Caco-2 (cell line): ENCODE measurements around the gene C2orf81. TPM values are rescaled to one million over a fixed set of nuclear protein-coding genes. Genes with fewer than 3 reads are reported as not detected.

Experiments used
- BruUV-seq: library from RNA; stranded (reverse); fragments of 400-500 nt; replicated peaks from 2 replicates; lab custom pipeline; 2021; lab: Mats Ljungman, UMichigan
- CTCF ChIA-PET: fragments of 300-600 bp; sonication (Branson Sonifier 250); formaldehyde crosslinking; loops from one replicate; lab custom pipeline; 2022; ENCODE audit warnings: antibody characterized with exemption; lab: Charles Lee
- POLR2A ChIA-PET: fragments of 300-600 bp; sonication (Branson Sonifier 250); formaldehyde crosslinking; loops from one replicate; lab custom pipeline; 2022; ENCODE audit warnings: antibody characterized with exemption; lab: Charles Lee
- DNase-seq, 2 experiments: peaks; one replicate each; pipeline versions ENCODE4 v3.0.0 to v3.0.0-alpha.2; 2020 to 2022
- H3K27me3 ChIP-seq: replicated peaks from 2 replicates; pipeline ENCODE4 v1.6.0; 2011; ENCODE audit warnings: low read length; ENCODE audit not compliant: control insufficient read depth, insufficient read depth
- H3K36me3 ChIP-seq: 2 replicates; pipeline ENCODE4 v1.5.1; 2011; ENCODE audit warnings: low read length; ENCODE audit not compliant: control insufficient read depth, insufficient read depth
- H3K4me1 ChIP-seq: fragments of 250-450 bp; sonication (Bioruptor Pico); 2 replicates; pipeline ENCODE4 v1.5.1; 2020; ENCODE audit warnings: mild to moderate bottlenecking
- H3K4me3 ChIP-seq: 2 replicates; pipeline ENCODE4 v1.5.1; 2011; ENCODE audit warnings: low read depth, mild to moderate bottlenecking, control low read depth, low read length
- H3K9me3 ChIP-seq: fragments of 250-450 bp; sonication (Bioruptor Pico); 2 replicates; pipeline ENCODE4 v1.5.1; 2020; ENCODE audit warnings: mild to moderate bottlenecking, moderate library complexity
- H3K27ac Mint-ChIP-seq: one replicate; pipeline ENCODE4 v1.8.0; 2022; ENCODE audit warnings: mixed read lengths; ENCODE audit not compliant: unreplicated experiment
- H3K27me3 Mint-ChIP-seq: one replicate; pipeline ENCODE4 v1.8.0; 2022; ENCODE audit warnings: mixed read lengths; ENCODE audit not compliant: insufficient read depth, unreplicated experiment
- H3K36me3 Mint-ChIP-seq: one replicate; pipeline ENCODE4 v1.8.0; 2022; ENCODE audit warnings: mild to moderate bottlenecking, mixed read lengths; ENCODE audit not compliant: insufficient read depth, unreplicated experiment
- H3K4me1 Mint-ChIP-seq: one replicate; pipeline ENCODE4 v1.8.0; 2022; ENCODE audit warnings: low read depth, mixed read lengths; ENCODE audit not compliant: unreplicated experiment
- H3K4me3 Mint-ChIP-seq: one replicate; pipeline ENCODE4 v1.8.0; 2022; ENCODE audit warnings: mild to moderate bottlenecking, moderate library complexity, mixed read lengths; ENCODE audit not compliant: unreplicated experiment
- H3K9me3 Mint-ChIP-seq: one replicate; pipeline ENCODE4 v1.8.0; 2022; ENCODE audit warnings: mixed read lengths; ENCODE audit not compliant: unreplicated experiment
- CTCF ChIP-seq, 2 experiments: fragments of 200-600 bp in 1 of 2; IDR thresholded peaks; 1 replicate in 1 of 2; 2 replicates in 1 of 2; pipeline versions ENCODE4 v1.5.1 to v1.8.0; 2011 to 2022; ENCODE audit warnings: antibody characterized with exemption in 1 of 2, control low read depth in 1 of 2, inconsistent platforms in 1 of 2, low read depth in 1 of 2, low read length in 1 of 2, mild to moderate bottlenecking in 1 of 2, moderate library complexity in 1 of 2; ENCODE audit not compliant: insufficient read depth in 1 of 2, severe bottlenecking in 1 of 2, unreplicated experiment in 1 of 2
- intact Hi-C: fragments of 100-400 bp; cut with micrococcal nuclease; formaldehyde crosslinking; loops from one replicate; pipeline ENCODE4 v1.10.0; 2022; ENCODE audit not compliant: unreplicated experiment
- total RNA-seq: library from RNA; stranded (reverse); gene quantifications from 2 replicates; pipeline ENCODE4 v1.2.3, GENCODE V29; 2022

Gene C2orf81
- total RNA-seq, 1 experiment from 2014 or later = 0.84 TPM

- Histone ChIP-seq H3K4me1 (no peaks in the 10 kb centered on the region), H3K9me3 (no peaks in the 10 kb centered on the region), H3K36me3 (peaks cover 5% of the 10 kb centered on the region), H3K27me3 (no peaks in the 10 kb centered on the region), H3K4me3 (no peak overlapping the region)
- H3K9me3 Mint-ChIP-seq = no peaks in the 10 kb centered on the region
- ChIA-PET CTCF (no interaction called here), POLR2A (no interaction called here)
- intact Hi-C loops = no loop called here
- BruUV-seq = no TSS peak
- no peaks in the 10 kb centered on the region for H3K27me3 Mint-ChIP-seq
- no peak overlapping the region for H3K27ac Mint-ChIP-seq
- H3K36me3 Mint-ChIP-seq = peaks cover 92% of the 10 kb centered on the region
- DNase-seq = no peak
- peaks cover 9% of the 10 kb centered on the region for H3K4me1 Mint-ChIP-seq
- no peak overlapping the region for H3K4me3 Mint-ChIP-seq
- no peak for TF ChIP-seq CTCF (IDR thresholded peaks at IDR 0.05; ENCODE audit: insufficient read depth in 1 of 2, low read depth in 1 of 2, low read length in 1 of 2, severe bottlenecking in 1 of 2, unreplicated experiment in 1 of 2)
Measured at GRCh38 chr2:74426181-74426758, 4.9 kb upstream of the C2orf81 start.

GRCh38 chr2:74425523-74425922 is 4.1 kb upstream of the C2orf81 start:
- Histone ChIP-seq H3K27me3 (no peaks in the 10 kb centered on the region), H3K4me3 (no peak overlapping the region), H3K4me1 (no peaks in the 10 kb centered on the region), H3K9me3 (no peaks in the 10 kb centered on the region), H3K36me3 (peaks cover 5% of the 10 kb centered on the region)
- CTCF ChIA-PET = no interaction called here
- Mint-ChIP-seq H3K36me3 (peaks cover 90% of the 10 kb centered on the region), H3K27ac (no peak overlapping the region), H3K9me3 (no peaks in the 10 kb centered on the region), H3K4me1 (peaks cover 14% of the 10 kb centered on the region), H3K27me3 (peaks cover 2% of the 10 kb centered on the region), H3K4me3 (no peak overlapping the region)
- POLR2A ChIA-PET = no interaction called here
- BruUV-seq = no TSS peak
- no peak for TF ChIP-seq CTCF (IDR thresholded peaks at IDR 0.05; ENCODE audit: insufficient read depth in 1 of 2, low read depth in 1 of 2, low read length in 1 of 2, severe bottlenecking in 1 of 2, unreplicated experiment in 1 of 2)
- no peak for DNase-seq
- intact Hi-C loops = loop anchor here (2.0 kb wide), 1 partner anchor 15 kb away; the partner anchor contains the start of gene RTKN

GRCh38 chr2:74424995-74425406 is 3.6 kb upstream of the C2orf81 start:
- peaks cover 14% of the 10 kb centered on the region for H3K4me1 Mint-ChIP-seq
- Histone ChIP-seq H3K4me3 (no peak overlapping the region), H3K36me3 (peaks cover 5% of the 10 kb centered on the region), H3K9me3 (no peaks in the 10 kb centered on the region), H3K4me1 (no peaks in the 10 kb centered on the region), H3K27me3 (no peaks in the 10 kb centered on the region)
- H3K27me3 Mint-ChIP-seq = peaks cover 6% of the 10 kb centered on the region
- no peak for DNase-seq
- intact Hi-C loops = loop anchor here (2.0 kb wide), 1 partner anchor 16 kb away; the partner anchor contains the start of gene RTKN
- no TSS peak for BruUV-seq
- ChIA-PET CTCF (no interaction called here), POLR2A (no interaction called here)
- H3K4me3 Mint-ChIP-seq = no peak overlapping the region
- no peaks in the 10 kb centered on the region for H3K9me3 Mint-ChIP-seq
- no peak overlapping the region for H3K27ac Mint-ChIP-seq
- TF ChIP-seq CTCF (IDR thresholded peaks at IDR 0.05; ENCODE audit: insufficient read depth in 1 of 2, low read depth in 1 of 2, low read length in 1 of 2, severe bottlenecking in 1 of 2, unreplicated experiment in 1 of 2) = no peak
- H3K36me3 Mint-ChIP-seq = peaks cover 84% of the 10 kb centered on the region
